ENCODE results near the gene BARHL1.

Gene BARHL1

GRCh38 chr9:132630116-132630515 lies 47.7 kb downstream of the BARHL1 start:
- no peaks in the 10 kb centered on the region for H3K4me1 ChIP-seq (ENCODE audit: low read length)
- H3K27ac ChIP-seq (ENCODE audit: low read length) = no peak overlapping the region
- peaks cover 47% of the 10 kb centered on the region for H3K36me3 ChIP-seq (replicated peaks; ENCODE audit: low read depth, low read length)
- H3K79me2 ChIP-seq (ENCODE audit: low read length) = no peaks in the 10 kb centered on the region
- H3K9ac ChIP-seq (ENCODE audit: low read length) = no peak overlapping the region
- no peaks in the 10 kb centered on the region for H4K20me1 ChIP-seq (ENCODE audit: insufficient read depth, low read length)
- no peak overlapping the region for H3K4me2 ChIP-seq (ENCODE audit: low read length)
- no peaks in the 10 kb centered on the region for H3K27me3 ChIP-seq (ENCODE audit: low read depth, low read length)
- no peak overlapping the region for H3K4me3 ChIP-seq (ENCODE audit: low read length)
- TF ChIP-seq CTCF (IDR thresholded peaks at IDR 0.05; ENCODE audit: low read depth, low read length) (no peak), EZH2phosphoT487 (IDR thresholded peaks at IDR 0.05; ENCODE audit: low read depth) (no peak)
- H2AFZ ChIP-seq (ENCODE audit: low read depth, low read length) = no peak overlapping the region
- H3K9me3 ChIP-seq (ENCODE audit: insufficient read depth, low read length) = no peaks in the 10 kb centered on the region

- Histone ChIP-seq H3K9me3 (ENCODE audit: insufficient read depth, low read length) (no peaks in the 10 kb centered on the region), H3K27ac (ENCODE audit: low read length) (no peak overlapping the region), H3K4me2 (ENCODE audit: low read length) (no peak overlapping the region), H3K4me1 (ENCODE audit: low read length) (no peaks in the 10 kb centered on the region), H3K36me3 (replicated peaks; ENCODE audit: low read depth, low read length) (peaks cover 42% of the 10 kb centered on the region), H4K20me1 (ENCODE audit: insufficient read depth, low read length) (no peaks in the 10 kb centered on the region), H3K4me3 (ENCODE audit: low read length) (no peak overlapping the region), H3K27me3 (ENCODE audit: low read depth, low read length) (no peaks in the 10 kb centered on the region), H2AFZ (ENCODE audit: low read depth, low read length) (no peak overlapping the region), H3K79me2 (ENCODE audit: low read length) (no peaks in the 10 kb centered on the region), H3K9ac (ENCODE audit: low read length) (no peak overlapping the region)
- TF ChIP-seq EZH2phosphoT487 (IDR thresholded peaks at IDR 0.05; ENCODE audit: low read depth) (no peak), CTCF (IDR thresholded peaks at IDR 0.05; ENCODE audit: low read depth, low read length) (no peak)
Observed at GRCh38 chr9:132630811-132631210, 48.4 kb downstream of the BARHL1 start.

- Histone ChIP-seq H3K4me3 (ENCODE audit: low read length) (no peak overlapping the region), H3K9ac (ENCODE audit: low read length) (no peak overlapping the region), H3K27me3 (ENCODE audit: low read depth, low read length) (no peaks in the 10 kb centered on the region), H4K20me1 (ENCODE audit: insufficient read depth, low read length) (no peaks in the 10 kb centered on the region), H3K79me2 (ENCODE audit: low read length) (no peaks in the 10 kb centered on the region), H3K4me2 (ENCODE audit: low read length) (no peak overlapping the region), H3K27ac (ENCODE audit: low read length) (no peak overlapping the region), H2AFZ (ENCODE audit: low read depth, low read length) (no peak overlapping the region), H3K36me3 (replicated peaks; ENCODE audit: low read depth, low read length) (peaks cover 42% of the 10 kb centered on the region), H3K4me1 (ENCODE audit: low read length) (no peaks in the 10 kb centered on the region), H3K9me3 (ENCODE audit: insufficient read depth, low read length) (no peaks in the 10 kb centered on the region)
- TF ChIP-seq CTCF (IDR thresholded peaks at IDR 0.05; ENCODE audit: low read depth, low read length) (no peak), EZH2phosphoT487 (IDR thresholded peaks at IDR 0.05; ENCODE audit: low read depth) (no peak)
Observed at GRCh38 chr9:132631280-132631679, 48.9 kb downstream of the BARHL1 start.

- Histone ChIP-seq H3K27ac (ENCODE audit: low read length) (no peak overlapping the region), H3K79me2 (ENCODE audit: low read length) (no peaks in the 10 kb centered on the region), H3K36me3 (replicated peaks; ENCODE audit: low read depth, low read length) (peaks cover 41% of the 10 kb centered on the region), H3K4me1 (ENCODE audit: low read length) (no peaks in the 10 kb centered on the region), H3K9ac (ENCODE audit: low read length) (no peak overlapping the region), H3K27me3 (ENCODE audit: low read depth, low read length) (no peaks in the 10 kb centered on the region), H3K9me3 (ENCODE audit: insufficient read depth, low read length) (no peaks in the 10 kb centered on the region), H3K4me3 (ENCODE audit: low read length) (no peak overlapping the region), H3K4me2 (ENCODE audit: low read length) (no peak overlapping the region), H4K20me1 (ENCODE audit: insufficient read depth, low read length) (no peaks in the 10 kb centered on the region), H2AFZ (ENCODE audit: low read depth, low read length) (no peak overlapping the region)
- TF ChIP-seq EZH2phosphoT487 (IDR thresholded peaks at IDR 0.05; ENCODE audit: low read depth) = no peak
Observed at GRCh38 chr9:132631685-132632084, 49.3 kb downstream of the BARHL1 start.
